ENCODE data around the gene GSG1L.

Gene GSG1L

DNA sequence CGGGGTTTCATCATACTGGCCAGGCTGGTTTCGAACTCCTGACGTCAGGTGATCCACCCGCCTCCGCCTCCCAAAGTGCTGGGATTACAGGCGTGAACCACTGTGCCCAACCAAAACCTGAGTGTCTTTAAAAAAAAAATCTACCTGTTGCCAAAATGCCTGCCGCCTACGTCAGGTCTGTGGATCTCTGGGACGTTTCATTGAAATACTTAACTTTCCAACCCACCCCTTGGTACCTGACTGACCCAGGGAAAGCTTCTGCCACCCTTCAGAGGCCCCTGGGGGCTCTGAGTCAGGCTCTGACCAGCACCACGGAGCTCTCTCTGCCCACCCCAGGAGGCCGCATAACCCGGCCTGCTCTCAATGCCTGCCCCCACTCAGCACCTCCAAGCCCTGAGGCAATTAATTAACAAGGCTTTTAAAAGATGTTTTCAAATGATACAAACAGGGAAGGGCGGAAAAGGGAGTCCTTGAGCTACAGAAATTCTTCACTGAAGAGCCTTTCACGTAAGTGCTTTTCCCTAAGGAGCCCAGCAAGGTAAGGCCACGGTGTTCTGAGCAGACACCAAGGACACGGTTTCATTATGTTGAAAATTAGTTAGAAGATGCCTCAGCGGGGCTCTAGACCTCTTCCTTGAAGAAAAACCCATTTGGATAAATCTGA, 29.3 kb upstream of the GSG1L start:
- no peak for DNase-seq (ENCODE audit: low spot score)

DNA sequence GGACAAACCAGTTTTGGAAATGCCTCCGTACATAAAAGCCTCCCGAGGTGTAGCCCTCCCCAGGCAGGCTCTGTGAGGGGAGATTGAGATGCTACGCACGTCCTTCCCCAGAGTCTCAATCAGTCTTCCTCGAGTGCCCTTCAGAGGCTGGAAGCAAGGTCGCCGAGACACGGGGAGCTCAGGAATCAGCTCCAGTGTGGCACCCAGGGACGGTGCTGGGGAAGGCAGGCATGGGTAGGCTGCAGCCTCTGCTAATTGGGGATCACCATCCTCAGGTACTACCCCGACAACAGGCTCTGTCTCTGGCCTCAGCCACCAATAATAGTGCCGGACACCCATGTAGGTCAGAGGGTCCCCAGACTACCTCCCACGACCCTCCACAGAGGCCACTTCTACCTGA, 28.1 kb upstream of the GSG1L start:
- DNase-seq (ENCODE audit: low spot score), result no peak

DNA sequence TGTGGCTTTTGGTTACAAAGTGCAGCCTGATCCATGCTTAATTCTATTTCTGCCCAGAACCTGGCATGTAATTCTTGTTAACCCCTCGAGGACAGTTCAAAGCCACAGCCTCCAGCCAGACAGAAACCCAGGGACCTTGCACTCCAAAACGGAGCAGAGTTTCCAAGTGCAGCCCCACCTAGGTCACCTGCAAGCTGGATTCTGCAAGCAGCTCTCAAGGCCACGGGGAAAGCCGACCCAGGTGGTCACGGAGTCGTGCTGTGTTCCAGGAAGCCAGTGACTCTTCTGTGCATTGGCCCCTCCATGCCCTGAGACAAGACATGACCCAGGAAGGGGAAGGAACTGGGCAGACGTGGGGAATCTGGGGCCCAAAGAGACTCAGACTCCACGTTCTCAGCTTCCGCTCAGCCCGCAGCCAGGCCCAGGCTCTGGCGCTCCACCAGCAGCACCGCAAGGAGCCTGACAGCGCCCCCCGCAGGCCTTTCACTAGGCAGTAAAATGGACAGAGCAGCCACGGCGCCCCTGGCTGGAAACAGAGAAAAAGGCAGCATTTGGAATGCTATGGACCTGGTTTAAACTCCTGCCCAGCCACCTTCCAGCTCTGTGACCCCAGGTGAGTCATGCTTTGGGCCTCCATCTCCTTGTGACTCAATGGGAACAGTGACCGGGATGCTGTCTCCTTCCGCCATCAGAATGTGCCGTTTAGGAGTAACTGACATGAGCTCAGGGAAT, 27.3 kb upstream of the GSG1L start:
- no peak for DNase-seq (ENCODE audit: low spot score)

DNA sequence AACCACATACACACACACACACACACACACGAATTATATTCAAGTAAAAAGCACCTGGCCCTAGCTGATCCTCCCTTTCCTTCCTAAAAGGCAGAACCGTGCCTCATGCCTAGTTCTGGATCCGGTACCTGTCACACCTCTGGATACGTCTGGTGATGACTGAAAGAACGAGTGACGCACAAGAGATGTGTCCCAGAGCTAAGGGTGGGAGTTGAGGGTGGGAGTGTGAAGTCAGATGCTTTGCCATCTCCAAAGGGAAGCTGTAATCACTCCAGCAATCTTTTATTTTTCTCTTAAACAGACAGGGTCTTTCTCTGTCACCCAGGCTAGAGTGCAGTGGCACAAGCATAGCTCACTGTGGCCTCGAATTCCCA, 26.5 kb upstream of the GSG1L start:
- no peak for DNase-seq (ENCODE audit: low spot score)

DNA sequence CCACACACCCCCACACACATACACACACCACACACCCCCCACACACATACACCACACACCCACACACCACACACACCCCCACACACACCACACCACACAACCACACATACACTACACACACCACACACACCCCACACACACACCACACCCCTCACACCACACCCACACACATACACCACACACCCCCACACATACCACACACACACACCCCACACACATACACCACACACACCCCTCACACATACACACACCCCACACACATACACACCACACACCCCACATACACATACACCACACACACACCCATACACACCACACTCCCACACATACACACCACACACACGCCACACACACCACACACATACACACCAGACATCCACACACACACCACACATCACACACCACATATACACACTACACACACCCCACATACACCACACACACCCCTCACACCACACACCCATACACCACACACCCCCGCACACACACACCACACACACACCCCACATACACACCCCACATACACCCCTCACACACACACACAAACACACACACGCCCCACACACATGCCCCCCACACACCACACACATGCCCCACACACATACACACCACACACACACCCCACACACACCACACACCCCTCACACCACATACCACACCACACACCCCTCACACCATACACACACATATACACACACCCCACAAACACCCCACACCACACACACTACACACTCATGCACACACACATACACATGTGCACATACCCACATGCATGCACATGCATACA, 25.9 kb upstream of the GSG1L start:
- no peak for DNase-seq (ENCODE audit: low spot score)

DNA sequence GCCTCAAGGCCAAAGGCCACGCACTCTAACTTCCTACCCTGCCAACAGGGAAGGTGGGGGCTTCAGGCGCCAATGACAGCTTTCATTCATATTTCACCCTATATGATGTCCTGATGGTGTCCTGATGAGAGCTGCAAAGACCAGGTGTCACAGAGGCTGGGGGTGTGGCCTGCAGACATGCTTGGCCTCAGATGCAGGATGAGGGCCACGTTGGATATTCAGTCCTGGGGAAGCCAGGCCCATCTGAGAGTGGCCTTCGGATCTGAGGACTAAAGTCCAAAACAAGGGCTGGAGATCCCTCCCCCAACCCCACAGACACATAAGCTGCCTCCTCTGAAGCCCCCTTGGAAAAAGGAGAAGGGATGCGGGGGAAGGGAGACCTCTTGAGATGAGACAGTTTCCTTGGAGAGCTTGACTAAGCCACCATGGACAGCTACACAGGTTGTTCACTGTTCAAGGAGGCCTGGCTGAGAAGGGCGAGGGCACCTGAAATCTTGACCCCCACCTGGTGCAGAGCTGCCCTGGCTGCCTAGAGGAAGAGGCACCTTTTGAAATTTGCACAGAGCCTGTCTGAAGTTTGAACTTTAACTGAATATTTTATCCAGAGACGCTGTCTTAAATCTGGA, 24.3 kb upstream of the GSG1L start:
- no peak for DNase-seq (ENCODE audit: low spot score)

DNA sequence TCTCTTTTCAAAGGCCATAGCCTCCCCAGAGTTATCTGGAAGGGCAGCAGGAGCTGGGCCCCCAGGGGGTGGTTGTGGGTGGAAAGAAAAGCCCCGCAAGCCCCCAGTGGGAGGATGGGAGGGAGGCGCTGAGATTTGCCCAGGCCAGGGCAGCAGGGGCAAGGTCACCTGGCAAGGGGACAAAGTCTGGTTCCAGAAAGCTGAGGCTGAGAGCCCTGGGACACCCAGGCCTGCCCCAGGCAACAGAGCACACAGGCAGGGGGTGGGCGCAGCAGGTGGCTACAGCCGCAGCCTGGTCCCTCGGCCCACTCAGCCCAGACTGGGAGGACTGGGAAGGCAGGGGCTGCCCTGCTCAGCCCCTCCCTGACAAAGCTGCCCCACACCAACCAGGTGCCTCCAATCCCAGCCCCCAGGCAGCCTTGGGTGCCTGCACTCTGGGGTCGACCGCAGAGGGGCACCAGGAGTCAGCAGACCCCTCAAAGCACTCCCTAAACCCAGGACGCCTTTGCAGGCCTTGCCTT, 23.7 kb upstream of the GSG1L start:
- DNase-seq (ENCODE audit: low spot score), result no peak

DNA sequence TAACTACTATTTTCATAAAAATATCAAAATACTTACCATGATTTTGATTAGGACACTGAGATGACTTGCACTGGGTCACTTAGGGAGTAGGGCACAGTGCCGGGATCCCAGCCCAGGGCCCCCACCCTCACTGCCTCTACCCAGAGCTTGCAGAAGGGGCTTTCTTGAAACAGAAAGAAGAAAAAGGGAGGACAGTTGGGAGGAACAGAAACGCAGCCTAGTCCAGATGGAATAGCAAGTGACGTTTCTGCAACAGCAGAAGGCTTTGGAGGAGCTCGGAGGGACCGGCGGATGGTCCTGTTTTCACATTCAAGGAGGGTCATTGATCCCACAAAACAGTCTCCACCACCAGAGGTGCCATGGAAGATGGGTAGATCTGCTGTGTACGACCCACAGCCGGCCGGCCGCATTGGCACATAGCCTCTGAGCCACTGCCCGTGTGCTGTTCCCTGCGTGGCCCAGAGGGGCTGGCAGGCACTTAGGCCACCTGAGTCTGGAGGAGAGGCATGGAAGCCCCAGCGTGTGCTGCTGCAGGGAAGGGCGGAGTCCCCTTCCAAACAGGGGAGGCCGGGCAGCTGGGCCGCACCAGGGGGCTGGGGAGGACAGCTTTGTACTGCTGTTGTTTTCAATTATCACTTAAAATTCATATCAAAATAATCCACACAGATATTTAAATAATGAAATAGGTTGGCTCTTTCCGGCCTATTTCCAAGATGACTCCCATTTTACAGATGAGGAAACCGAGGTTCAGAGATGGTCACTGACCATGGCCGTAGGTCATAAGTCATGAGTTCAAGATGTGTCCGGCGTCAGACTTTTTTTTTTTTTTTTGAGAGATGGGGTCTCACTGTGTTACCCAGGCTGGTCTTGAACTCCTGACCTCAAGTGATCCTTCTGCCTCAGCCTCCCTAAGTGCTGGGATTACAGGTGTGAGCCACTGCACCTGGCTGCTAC, 22.9 kb upstream of the GSG1L start:
- no peak for DNase-seq (ENCODE audit: low spot score)

DNA sequence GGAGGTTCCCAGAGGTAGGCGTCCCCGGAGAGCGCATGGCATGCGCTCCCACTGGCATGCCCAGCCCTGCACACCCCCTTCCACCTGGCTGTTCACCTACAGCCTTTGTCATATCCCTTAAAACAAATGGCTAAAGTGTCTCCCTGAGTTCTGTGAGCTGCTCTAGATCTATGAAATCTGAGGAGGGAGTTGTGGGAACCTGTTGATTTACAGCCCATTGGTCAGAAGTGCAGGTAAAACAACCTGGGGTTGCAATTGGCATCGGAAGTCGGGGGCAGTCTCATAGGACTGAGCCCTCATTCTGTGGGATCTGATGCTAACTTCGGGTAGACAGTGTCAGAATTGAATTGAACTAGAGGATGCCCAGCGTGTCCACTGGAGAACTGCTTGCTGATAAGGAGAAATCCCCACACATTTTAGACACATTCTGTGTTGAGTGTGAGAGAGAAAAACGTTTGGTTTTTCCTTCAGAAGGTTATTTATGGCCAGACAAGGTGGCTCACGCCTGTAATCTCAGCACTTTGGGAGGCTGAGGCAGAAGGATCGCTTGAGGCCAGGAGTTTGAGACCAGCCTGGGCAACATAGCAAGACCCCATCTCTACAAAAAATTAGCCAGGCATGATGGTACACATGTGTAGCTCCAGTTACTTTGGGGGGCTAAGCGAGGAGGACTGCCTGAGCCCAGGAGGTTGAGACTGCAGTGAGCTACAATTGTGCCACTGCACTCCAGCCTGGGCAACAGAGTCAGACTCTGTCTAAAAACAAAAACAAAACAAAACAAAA, 22.1 kb upstream of the GSG1L start:
- DNase-seq (ENCODE audit: low spot score), result no peak

DNA sequence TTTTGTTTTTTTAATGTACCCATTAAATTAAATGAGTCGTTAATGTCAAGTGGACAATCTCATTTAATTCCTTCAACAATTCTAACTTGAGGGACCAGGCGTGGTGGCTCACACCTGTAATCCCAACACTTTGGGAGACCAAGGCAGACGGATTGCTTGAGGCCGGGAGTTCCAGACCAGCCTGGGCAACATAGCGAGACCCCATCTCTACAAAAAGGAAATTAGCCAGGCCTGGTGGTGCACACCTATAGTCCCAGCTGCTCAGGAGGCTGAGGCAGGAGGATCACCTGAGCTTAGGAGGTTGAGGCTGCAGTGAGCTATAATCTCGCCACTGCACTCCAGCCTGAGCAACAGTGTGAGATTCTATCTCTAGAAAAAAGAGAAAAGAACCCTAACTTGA, 20.7 kb upstream of the GSG1L start:
- DNase-seq (ENCODE audit: low spot score), result no peak

DNA sequence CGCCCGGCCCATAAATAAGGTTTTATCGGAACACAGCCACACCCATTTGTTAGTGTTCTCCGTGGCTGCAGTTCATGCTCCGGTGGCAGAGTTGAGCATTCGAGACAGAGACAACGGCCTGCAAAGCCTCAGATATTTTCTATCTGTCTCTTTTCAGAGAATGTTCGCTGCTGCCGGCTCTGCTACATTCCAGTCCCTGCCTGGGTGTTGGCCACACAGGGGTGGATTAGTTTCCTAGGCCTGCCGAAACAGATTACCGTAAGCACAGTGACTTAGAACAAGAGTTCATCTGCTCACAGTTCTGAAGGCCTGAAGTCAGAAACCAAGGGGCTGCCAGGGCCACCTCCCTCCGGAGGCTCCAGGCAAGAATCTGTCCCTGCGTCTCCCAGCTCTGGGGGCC, 19.1 kb upstream of the GSG1L start:
- no peak for DNase-seq (ENCODE audit: low spot score)

DNA sequence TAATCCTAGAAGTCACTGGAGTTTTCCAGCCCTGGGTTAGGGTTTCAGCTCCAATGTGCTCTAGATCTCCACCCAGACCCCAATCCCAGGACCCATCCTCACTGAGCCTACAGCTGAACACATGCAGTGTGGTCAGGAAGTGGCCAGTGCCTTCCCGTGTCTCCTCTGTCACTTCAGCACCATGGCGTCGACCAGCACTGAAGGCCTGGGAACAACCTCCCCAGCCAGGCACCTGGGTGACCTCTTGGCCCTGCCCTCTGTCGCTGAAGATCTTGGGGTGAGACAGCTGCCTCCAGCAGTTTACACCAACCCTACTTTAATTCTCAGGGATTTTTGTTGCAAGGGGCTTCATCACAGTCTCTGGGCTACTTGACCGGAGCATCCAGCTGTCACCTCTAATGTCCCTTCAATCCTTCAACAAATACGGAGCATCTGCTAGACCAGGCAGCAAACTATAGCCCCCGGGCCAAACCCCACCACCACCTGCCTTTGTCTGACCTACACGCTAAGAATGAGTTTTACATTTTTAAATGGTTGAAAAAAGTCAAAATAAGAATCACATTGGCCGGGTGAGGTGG, 18.0 kb upstream of the GSG1L start:
- DNase-seq (ENCODE audit: low spot score), result no peak

DNA sequence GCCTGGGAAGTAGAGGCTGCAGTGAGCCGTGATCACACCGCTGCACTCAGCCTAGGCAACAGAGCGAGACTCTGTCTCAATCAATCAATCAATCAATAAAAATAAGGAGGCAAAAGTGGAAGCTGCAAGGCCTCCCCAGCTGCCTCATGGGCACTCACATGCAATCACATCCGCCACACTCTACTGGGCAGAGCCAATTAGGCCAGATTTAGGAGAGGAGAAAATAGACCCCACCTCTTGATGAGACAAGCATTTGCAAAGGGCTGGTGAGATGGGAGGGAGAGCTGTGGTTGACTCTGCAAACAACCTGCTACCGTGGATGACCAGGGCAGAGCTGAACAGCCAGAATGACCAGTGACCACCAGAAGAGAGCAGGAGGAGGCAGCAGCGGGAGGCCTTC, 14.7 kb upstream of the GSG1L start:
- no peak for DNase-seq (ENCODE audit: low spot score)

DNA sequence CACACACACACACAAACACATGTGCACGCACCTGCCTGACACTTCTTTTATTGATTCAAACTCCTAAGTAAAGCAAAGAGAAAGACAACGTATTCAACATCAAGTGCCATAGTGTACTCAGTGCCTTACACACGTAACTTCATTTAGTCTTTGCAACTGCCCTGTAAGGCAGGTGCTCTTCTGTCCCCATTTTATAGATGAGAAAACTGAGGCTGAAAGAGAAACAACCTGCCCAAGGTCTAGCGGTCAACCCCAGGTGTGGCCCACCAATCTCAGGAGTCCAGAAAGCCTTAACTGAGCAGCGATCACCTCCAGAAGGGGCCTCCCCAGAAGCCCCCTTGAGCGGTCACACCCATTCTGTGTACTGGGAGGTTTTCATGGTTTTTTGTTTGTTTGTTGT, 10.3 kb upstream of the GSG1L start:
- no peak for DNase-seq (ENCODE audit: low spot score)

DNA sequence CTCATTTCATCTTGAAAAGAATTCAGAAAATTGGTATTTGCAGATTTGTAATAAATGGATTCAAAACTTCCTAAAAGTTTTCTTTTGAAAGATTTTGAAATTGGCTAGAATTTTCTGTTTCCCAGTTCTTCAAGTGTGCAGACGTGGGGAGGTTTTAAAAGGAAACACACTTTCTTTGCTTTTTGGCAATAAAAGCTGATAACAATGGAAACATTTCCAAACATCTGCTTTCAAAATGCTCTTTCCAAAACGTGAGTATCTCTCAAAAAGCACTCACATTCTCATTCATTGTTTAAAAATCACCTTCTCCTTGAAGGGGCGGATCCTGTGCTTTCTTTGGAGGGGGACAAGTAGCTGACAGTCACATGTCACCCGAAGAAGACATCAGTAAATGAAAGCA, 8.6 kb upstream of the GSG1L start:
- DNase-seq (ENCODE audit: low spot score), result no peak

DNA sequence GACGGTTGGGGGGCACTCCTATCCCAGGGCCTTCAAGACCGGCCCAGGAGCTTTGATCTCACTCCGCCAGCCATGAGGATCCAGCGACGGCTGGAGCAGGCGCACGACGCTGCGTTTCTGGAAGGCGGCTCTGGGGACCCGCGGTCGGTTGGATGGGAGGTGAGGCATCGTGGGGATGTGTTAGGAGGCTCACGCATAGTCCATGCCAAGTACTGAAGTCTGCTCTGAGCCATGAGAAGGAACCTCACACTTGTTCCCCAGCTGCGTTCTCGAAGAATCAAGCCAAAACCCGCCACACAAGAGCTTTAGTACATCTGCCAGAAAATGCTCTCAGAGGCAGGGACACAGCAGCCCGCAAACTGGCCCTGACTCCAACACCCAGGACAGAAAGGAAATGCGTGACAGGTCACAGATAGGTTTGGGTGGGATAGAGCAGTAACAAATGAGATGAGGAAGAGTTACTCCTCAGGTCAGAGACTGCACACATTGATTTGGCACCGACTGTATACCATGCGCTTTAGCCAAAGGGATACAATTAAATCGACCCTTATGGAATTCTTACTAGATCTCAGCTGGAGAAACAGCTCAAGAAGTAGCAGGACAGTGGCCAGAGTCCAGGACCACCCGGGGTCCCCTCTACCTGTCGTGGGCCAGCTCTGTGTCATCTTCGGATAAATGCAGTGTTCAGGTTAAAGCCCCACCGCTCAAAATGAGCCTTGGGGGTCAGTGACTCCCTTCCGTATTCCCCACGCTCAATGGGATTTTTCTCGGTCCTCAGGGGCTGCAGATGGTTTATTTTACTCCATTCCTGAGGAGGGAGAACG, 6.7 kb upstream of the GSG1L start:
- DNase-seq (ENCODE audit: low spot score), result no peak

DNA sequence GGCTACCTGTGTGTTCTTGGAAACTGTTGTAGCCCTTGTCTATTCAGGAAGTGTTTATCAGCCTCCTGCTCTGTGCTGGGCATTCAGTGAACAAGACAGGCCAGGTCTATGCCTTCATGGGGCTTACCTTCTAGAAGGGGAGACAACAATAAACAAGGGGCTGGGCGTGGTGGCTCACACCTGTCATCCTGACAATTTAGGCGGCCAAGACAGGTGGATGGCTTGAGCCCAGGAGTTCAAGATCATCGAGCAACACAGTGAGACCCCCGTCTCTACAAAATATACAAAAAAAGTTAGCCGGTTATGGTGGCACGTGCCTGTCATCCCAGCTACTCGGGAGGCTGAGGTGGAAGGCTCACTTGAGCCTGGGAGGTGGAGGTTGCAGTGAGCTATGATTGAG, 5.5 kb upstream of the GSG1L start:
- no peak for DNase-seq (ENCODE audit: low spot score)

DNA sequence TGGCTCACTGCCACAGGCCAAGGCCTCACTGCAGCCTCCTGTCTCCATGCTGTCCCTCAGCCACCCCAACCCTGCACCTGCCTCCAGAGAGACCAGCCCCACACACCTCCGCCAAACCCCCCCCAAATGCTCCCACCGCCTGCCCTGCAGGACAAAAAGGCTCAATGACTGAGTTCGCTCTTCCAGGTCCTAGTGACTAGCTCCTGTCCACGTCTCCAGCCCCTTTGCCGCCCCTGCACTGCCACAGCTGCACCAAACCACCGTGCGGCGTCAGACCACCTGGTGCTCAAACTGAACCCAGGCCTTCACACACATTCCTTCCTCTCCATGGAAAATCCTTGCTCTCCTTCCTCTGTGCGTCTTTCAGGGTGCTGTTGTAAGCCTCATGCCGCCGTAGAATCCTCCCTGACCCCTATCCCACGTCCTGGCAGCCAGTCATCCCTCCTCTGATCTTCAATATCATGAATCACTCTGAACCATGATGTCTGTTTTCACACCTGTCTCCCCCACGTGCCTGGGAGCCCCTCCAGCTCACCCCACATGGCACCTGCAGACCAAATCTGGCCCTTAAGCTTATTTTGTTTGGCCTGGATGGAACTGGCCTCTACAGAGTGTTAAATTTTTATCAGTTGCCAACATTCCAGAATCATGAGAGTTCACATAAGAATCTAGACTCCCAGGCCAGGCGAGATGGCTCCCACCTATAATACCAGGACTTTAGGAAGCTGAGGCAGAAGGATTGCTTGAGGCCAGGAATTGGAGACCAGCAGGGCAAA, 4.3 kb upstream of the GSG1L start:
- no peak for DNase-seq (ENCODE audit: low spot score)

Measured in SK-N-DZ (cell line).